Vagina (tissue), 2 donors: Measurements from ENCODE around the gene TMEM120A. TPM values are rescaled to one million over a fixed set of nuclear protein-coding genes. Genes with fewer than 3 reads are reported as not detected.

Experiments used
- DNase-seq, 2 donors: peaks; one replicate each; pipeline ENCODE4 v3.0.0-alpha.2; 2017; ENCODE audit errors: extremely low spot score in 2 of 2
- H3K27ac ChIP-seq: fragments of 200-600 bp; sonication (generic); one replicate; pipeline ENCODE4 v1.5.1; 2019
- H3K27me3 ChIP-seq: fragments of 200-600 bp; sonication (generic); one replicate; pipeline ENCODE4 v1.5.1; 2019
- H3K36me3 ChIP-seq, 2 donors: fragments of 200-600 bp; sonication (generic); one replicate each; pipeline ENCODE4 v1.5.1; 2017 to 2019
- H3K4me1 ChIP-seq: fragments of 200-600 bp; sonication (generic); one replicate; pipeline ENCODE4 v1.5.1; 2019
- H3K4me3 ChIP-seq, 2 donors: fragments of 200-600 bp; sonication (generic); 1 replicate in 1 of 2; 2 replicates in 1 of 2; pipeline ENCODE4 v1.5.1; 2016 to 2019
- H3K9me3 ChIP-seq: fragments of 200-600 bp; sonication (generic); one replicate; pipeline ENCODE4 v1.5.1; 2019
- POLR2A ChIP-seq, 2 donors: fragments of 450-650 bp; IDR thresholded peaks; one replicate each; pipeline ENCODE4 v1.6.1; 2017; ENCODE audit warnings: antibody characterized with exemption in 2 of 2, mild to moderate bottlenecking in 2 of 2, moderate library complexity in 2 of 2
- POLR2AphosphoS5 ChIP-seq, 2 donors: sonication (generic); formaldehyde crosslinking; IDR thresholded peaks; one replicate each; pipeline ENCODE4 v1.9.0; 2017; ENCODE audit warnings: antibody characterized with exemption in 2 of 2, mild to moderate bottlenecking in 2 of 2, low read depth in 1 of 2; ENCODE audit not compliant: insufficient read depth in 1 of 2
- intact Hi-C: fragments of 100-400 bp; cut with DNase I; formaldehyde crosslinking; loops from one replicate; pipeline ENCODE4 v1.15.1; 2023
- total RNA-seq: library from RNA; depleted of rRNA; stranded (reverse); fragments of >200 nt; gene quantifications from one replicate; pipeline ENCODE4 v1.2.3, GENCODE V29; 2016
- TF ChIP-seq, protein P1 (sequence below), 3 experiments: fragments of 450-650 bp in 2 of 3; fragments of 200-600 bp in 1 of 3; sonication (generic) in 1 of 3; IDR thresholded peaks; one replicate each; pipeline ENCODE4 v1.5.1; 2017 to 2019; ENCODE audit warnings: antibody characterized with exemption in 3 of 3, mild to moderate bottlenecking in 2 of 3, moderate library complexity in 2 of 3

Gene TMEM120A
- total RNA-seq, 1 donor from 2014 or later: 45.9 TPM

DNA sequence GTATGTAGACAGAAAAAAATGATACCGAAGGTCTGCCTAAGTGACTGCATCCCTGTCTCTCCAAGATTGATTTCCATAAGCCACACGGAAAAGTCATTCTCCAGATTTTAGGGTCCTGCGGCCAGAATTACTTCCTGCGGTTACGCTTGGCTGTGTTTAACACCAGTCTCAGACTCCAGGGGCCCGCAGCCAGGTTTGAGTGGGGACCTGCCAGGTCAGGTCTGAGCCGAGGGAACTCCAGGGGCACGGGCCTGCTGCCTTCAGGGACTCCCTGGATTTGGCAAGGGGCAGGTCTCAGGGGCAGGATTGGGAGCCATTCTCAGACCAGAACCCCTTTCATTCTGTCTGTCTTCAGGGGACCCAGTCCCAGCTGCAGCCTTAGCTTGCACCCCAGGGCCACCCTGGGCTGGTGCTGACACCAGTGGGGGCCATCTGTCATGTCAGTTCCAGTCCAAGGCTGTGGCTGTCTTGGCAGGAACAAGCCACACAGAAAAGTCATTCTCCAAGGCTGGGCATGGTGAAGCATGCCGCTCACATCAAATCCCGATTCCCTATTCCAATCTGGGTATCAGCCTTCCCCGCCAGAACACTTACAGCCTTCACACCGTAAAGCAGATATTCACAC is 39.0 kb downstream of the TMEM120A start:
- Histone ChIP-seq H3K9me3 (no peaks in the 10 kb centered on the region), H3K4me3 (no peak overlapping the region), H3K27ac (no peak overlapping the region), H3K36me3 (peaks cover 0 to 20% of the 10 kb centered on the region in 2 donors), H3K4me1 (peaks cover 12% of the 10 kb centered on the region), H3K27me3 (no peaks in the 10 kb centered on the region)
- TF ChIP-seq POLR2A (IDR thresholded peaks at IDR 0.05) (no peak), POLR2AphosphoS5 (IDR thresholded peaks at IDR 0.05; ENCODE audit: insufficient read depth in 1 of 2, low read depth in 1 of 2) (no peak)
- TF ChIP-seq, protein P1, sequence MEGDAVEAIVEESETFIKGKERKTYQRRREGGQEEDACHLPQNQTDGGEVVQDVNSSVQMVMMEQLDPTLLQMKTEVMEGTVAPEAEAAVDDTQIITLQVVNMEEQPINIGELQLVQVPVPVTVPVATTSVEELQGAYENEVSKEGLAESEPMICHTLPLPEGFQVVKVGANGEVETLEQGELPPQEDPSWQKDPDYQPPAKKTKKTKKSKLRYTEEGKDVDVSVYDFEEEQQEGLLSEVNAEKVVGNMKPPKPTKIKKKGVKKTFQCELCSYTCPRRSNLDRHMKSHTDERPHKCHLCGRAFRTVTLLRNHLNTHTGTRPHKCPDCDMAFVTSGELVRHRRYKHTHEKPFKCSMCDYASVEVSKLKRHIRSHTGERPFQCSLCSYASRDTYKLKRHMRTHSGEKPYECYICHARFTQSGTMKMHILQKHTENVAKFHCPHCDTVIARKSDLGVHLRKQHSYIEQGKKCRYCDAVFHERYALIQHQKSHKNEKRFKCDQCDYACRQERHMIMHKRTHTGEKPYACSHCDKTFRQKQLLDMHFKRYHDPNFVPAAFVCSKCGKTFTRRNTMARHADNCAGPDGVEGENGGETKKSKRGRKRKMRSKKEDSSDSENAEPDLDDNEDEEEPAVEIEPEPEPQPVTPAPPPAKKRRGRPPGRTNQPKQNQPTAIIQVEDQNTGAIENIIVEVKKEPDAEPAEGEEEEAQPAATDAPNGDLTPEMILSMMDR (IDR thresholded peaks at IDR 0.05): no peak
- DNase-seq: no peak
- intact Hi-C loops: no loop called here

DNA sequence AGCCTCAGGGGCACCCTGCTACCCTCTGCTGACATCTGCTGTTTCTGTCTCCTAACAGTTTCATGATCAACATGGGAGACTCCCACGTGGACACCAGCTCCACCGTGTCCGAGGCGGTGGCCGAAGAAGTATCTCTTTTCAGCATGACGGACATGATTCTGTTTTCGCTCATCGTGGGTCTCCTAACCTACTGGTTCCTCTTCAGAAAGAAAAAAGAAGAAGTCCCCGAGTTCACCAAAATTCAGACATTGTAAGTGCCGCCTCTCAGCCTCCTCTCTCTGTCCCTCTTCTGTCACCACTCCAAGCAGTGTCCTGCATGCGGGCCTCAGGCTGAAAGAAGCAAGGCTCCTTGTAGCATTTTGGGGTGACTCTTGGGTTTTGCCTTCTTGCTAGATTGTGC is 40.5 kb downstream of the TMEM120A start:
- no peak for TF ChIP-seq POLR2AphosphoS5 (IDR thresholded peaks at IDR 0.05; ENCODE audit: insufficient read depth in 1 of 2, low read depth in 1 of 2)
- TF ChIP-seq POLR2A (IDR thresholded peaks at IDR 0.05): no peak
- TF ChIP-seq, protein P1 (IDR thresholded peaks at IDR 0.05): no peak
- H3K27ac ChIP-seq: no peak overlapping the region
- H3K9me3 ChIP-seq: no peaks in the 10 kb centered on the region
- H3K4me1 ChIP-seq: peaks cover 15% of the 10 kb centered on the region
- no peaks in the 10 kb centered on the region for H3K27me3 ChIP-seq
- peaks cover 0 to 20% of the 10 kb centered on the region in 2 donors for H3K36me3 ChIP-seq
- H3K4me3 ChIP-seq: no peak overlapping the region
- DNase-seq: no peak
- intact Hi-C loops: no loop called here

DNA sequence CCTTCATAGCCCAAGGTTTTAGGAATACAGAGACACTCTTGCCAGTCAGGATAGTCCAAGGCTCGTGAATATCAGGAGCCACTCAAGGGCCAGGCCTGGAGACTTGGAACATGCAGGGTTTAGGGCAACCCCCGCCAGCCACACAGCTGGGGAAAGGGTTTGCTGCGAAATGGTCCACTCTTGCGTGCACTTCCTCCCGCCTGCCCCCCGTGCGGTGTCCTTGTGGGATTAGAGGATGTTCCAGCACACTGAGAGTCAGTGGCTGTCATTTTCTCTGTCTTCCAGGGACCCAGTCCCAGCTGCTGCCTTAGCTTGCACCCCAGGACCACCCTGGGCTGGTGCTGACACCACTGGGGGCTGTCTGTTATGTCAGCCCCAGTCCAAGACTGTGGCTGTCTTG is 41.0 kb downstream of the TMEM120A start:
- intact Hi-C loops: no loop called here
- Histone ChIP-seq H3K27me3 (no peaks in the 10 kb centered on the region), H3K4me1 (peaks cover 15% of the 10 kb centered on the region), H3K27ac (no peak overlapping the region), H3K9me3 (no peaks in the 10 kb centered on the region), H3K36me3 (peaks cover 0 to 20% of the 10 kb centered on the region in 2 donors), H3K4me3 (no peak overlapping the region)
- DNase-seq: no peak
- TF ChIP-seq, protein P1 (IDR thresholded peaks at IDR 0.05): no peak
- TF ChIP-seq POLR2AphosphoS5 (IDR thresholded peaks at IDR 0.05; ENCODE audit: insufficient read depth in 1 of 2, low read depth in 1 of 2) (no peak), POLR2A (IDR thresholded peaks at IDR 0.05) (no peak)

GRCh38 chr7:75951506-75951905 is 42.9 kb downstream of the TMEM120A start:
- intact Hi-C loops: no loop called here
- DNase-seq: no peak
- peaks cover 15% of the 10 kb centered on the region for H3K4me1 ChIP-seq
- no peak overlapping the region for H3K27ac ChIP-seq
- peaks cover 0 to 20% of the 10 kb centered on the region in 2 donors for H3K36me3 ChIP-seq
- no peaks in the 10 kb centered on the region for H3K9me3 ChIP-seq
- no peak overlapping the region for H3K4me3 ChIP-seq
- H3K27me3 ChIP-seq: no peaks in the 10 kb centered on the region
- TF ChIP-seq POLR2AphosphoS5 (IDR thresholded peaks at IDR 0.05; ENCODE audit: insufficient read depth in 1 of 2, low read depth in 1 of 2) (peak; percentile 33 to 36), POLR2A (IDR thresholded peaks at IDR 0.05) (peak in 1 of 2 donors; percentile 10)
- TF ChIP-seq, protein P1 (IDR thresholded peaks at IDR 0.05): no peak

GRCh38 chr7:75950111-75950681 is 44.2 kb downstream of the TMEM120A start:
- no peaks in the 10 kb centered on the region for H3K27me3 ChIP-seq
- no peak for DNase-seq
- intact Hi-C loops: no loop called here
- no peak overlapping the region for H3K4me3 ChIP-seq
- H3K27ac ChIP-seq: no peak overlapping the region
- peak in 1 of 2 donors; percentile 12 for TF ChIP-seq POLR2AphosphoS5 (IDR thresholded peaks at IDR 0.05; ENCODE audit: insufficient read depth in 1 of 2, low read depth in 1 of 2)
- TF ChIP-seq, protein P1 (IDR thresholded peaks at IDR 0.05): no peak
- no peak for TF ChIP-seq POLR2A (IDR thresholded peaks at IDR 0.05)
- H3K36me3 ChIP-seq: peaks cover 0 to 14% of the 10 kb centered on the region in 2 donors
- peaks cover 23% of the 10 kb centered on the region for H3K4me1 ChIP-seq
- no peaks in the 10 kb centered on the region for H3K9me3 ChIP-seq
